K562 (cell line): ENCODE data around the gene PHLPP2. TPM values are rescaled to one million over a fixed set of nuclear protein-coding genes. Genes with fewer than 3 reads are reported as not detected.
A peak's percentile ranks its signal among the peaks of the same experiment; 100 is the strongest.

Experiments
- ATAC-seq: fragments of 200-7000 bp; cut with Tn5 transposase; 3 replicates; pipeline ENCODE4 v1.9.1; 2020; ENCODE audit warnings: moderate library complexity
- BruUV-seq: library from RNA; stranded (reverse); fragments of 400-500 nt; replicated peaks from 2 replicates; lab custom pipeline; 2021; lab: Mats Ljungman, UMichigan
- CTCF ChIA-PET: fragments of 300-600 bp; formaldehyde crosslinking; extraction: SDS; loops from one replicate; lab custom pipeline; 2021; ENCODE audit warnings: low intra/inter-chr PET ratio; lab: Yijun Ruan, JAX
- POLR2A ChIA-PET: fragments of 300-600, 350-650 bp; sonication (Branson Sonifier 250); formaldehyde crosslinking; extraction: SDS; loops from one replicate; lab custom pipeline; 2021; ENCODE audit warnings: antibody characterized with exemption, inconsistent platforms; lab: Yijun Ruan, JAX
- DNase-seq, 4 experiments: peaks; one replicate each; pipeline versions ENCODE4 v3.0.0 to v3.0.0-alpha.2; 2011 to 2018; ENCODE audit warnings: low spot score in 3 of 4, mixed read lengths in 3 of 4; ENCODE audit errors: extremely low read depth in 1 of 4
- FAIRE-seq: peaks from 2 replicates; lab custom pipeline; 2011; peaks lifted over from hg19 to GRCh38; lab: Jason Lieb, UNC
- H2AFZ ChIP-seq: 2 replicates; pipeline ENCODE4 v1.6.0; 2011; ENCODE audit warnings: low read depth, low read length, control low read depth, inconsistent platforms
- H3K27ac ChIP-seq: fragments of 200-600 bp; 3 replicates; pipeline ENCODE4 v1.8.0; 2011; ENCODE audit warnings: low read depth, mild to moderate bottlenecking, control low read depth, inconsistent platforms, low read length, moderate library complexity, mixed read lengths; ENCODE audit errors: extremely low read depth
- H3K27me3 ChIP-seq, 2 experiments: fragments of 300-600 bp in 1 of 2; 2 replicates in 1 of 2; 3 replicates in 1 of 2; pipeline versions ENCODE4 v1.6.0 to v1.8.0; 2011; ENCODE audit warnings: inconsistent platforms in 2 of 2, low read length in 2 of 2, mild to moderate bottlenecking in 1 of 2, mixed read lengths in 1 of 2, moderate library complexity in 1 of 2; ENCODE audit not compliant: control insufficient read depth in 2 of 2, insufficient read depth in 2 of 2
- H3K36me3 ChIP-seq: fragments of 300-600 bp; 3 replicates; pipeline ENCODE4 v1.8.0; 2011; ENCODE audit warnings: mild to moderate bottlenecking, low read length, inconsistent platforms; ENCODE audit not compliant: control insufficient read depth, insufficient read depth
- H3K4me1 ChIP-seq, 2 experiments: fragments of 200-600 bp in 1 of 2; replicated peaks in 1 of 2; 2 replicates in 1 of 2; 3 replicates in 1 of 2; pipeline versions ENCODE4 v1.5.1 to v1.8.0; 2011; ENCODE audit warnings: inconsistent platforms in 2 of 2, low read length in 2 of 2, mild to moderate bottlenecking in 1 of 2, mixed read lengths in 1 of 2, moderate library complexity in 1 of 2; ENCODE audit not compliant: control insufficient read depth in 2 of 2, insufficient read depth in 2 of 2
- H3K4me2 ChIP-seq: 2 replicates; pipeline ENCODE4 v1.6.1; 2011; ENCODE audit warnings: low read length, control low read depth, inconsistent platforms, mixed read lengths; ENCODE audit not compliant: insufficient read depth
- H3K4me3 ChIP-seq: fragments of 200-600 bp; sonication (generic), shearing (Covaris generic); 2 replicates; pipeline ENCODE4 v1.5.1; 2016; ENCODE audit warnings: control low read depth, inconsistent platforms
- H3K79me2 ChIP-seq: fragments of 200-600 bp; 3 replicates; pipeline ENCODE4 v1.8.0; 2011; ENCODE audit warnings: low read length, inconsistent platforms; ENCODE audit not compliant: control insufficient read depth, insufficient read depth
- H3K9ac ChIP-seq, 2 experiments: 2 replicates each; pipeline versions ENCODE4 v1.6.0 to v1.6.1; 2011; ENCODE audit warnings: low read depth in 2 of 2, low read length in 2 of 2, control low read depth in 1 of 2, inconsistent platforms in 1 of 2, mild to moderate bottlenecking in 1 of 2, mixed read lengths in 1 of 2; ENCODE audit not compliant: insufficient read depth in 1 of 2
- H3K9me1 ChIP-seq: one replicate; pipeline ENCODE4 v1.6.0; 2011; ENCODE audit warnings: inconsistent platforms, mild to moderate bottlenecking, low read length, moderate library complexity; ENCODE audit not compliant: control insufficient read depth, insufficient read depth
- H3K9me3 ChIP-seq: replicated peaks from 2 replicates; pipeline ENCODE4 v1.5.1; 2011; ENCODE audit warnings: low read depth, low read length, inconsistent platforms; ENCODE audit not compliant: control insufficient read depth, insufficient read depth
- H4K20me1 ChIP-seq: replicated peaks from 2 replicates; pipeline ENCODE4 v1.6.1; 2011; ENCODE audit warnings: low read length, inconsistent platforms, mixed read lengths; ENCODE audit not compliant: control insufficient read depth, insufficient read depth
- CEBPB ChIP-seq: fragments of 450-650 bp; IDR thresholded peaks from 2 replicates; pipeline ENCODE4 v1.6.1; 2016; ENCODE audit warnings: missing genetic modification characterization, missing compliant biosample characterization
- FOXK2 ChIP-seq, 2 experiments: fragments of 450-650 bp; IDR thresholded peaks in 1 of 2; conservative IDR thresholded peaks in 1 of 2; 2 replicates each; pipeline ENCODE4 v1.6.1; 2016; ENCODE audit warnings: low read depth in 2 of 2, mild to moderate bottlenecking in 1 of 2
- HNRNPL ChIP-seq: fragments of 200-400 bp; formaldehyde crosslinking; IDR thresholded peaks from 2 replicates; pipeline ENCODE4 v1.6.1; 2017; ENCODE audit warnings: low read depth, mild to moderate bottlenecking, low read length
- MTA3 ChIP-seq: fragments of 450-650 bp; formaldehyde crosslinking; IDR thresholded peaks from 2 replicates; pipeline ENCODE4 v1.6.1; 2017; ENCODE audit warnings: mild to moderate bottlenecking, borderline replicate concordance
- NKRF ChIP-seq: fragments of 450-650 bp; IDR thresholded peaks from 2 replicates; pipeline ENCODE4 v1.6.1; 2016; ENCODE audit warnings: borderline replicate concordance
- PHF21A ChIP-seq: fragments of 450-650 bp; IDR thresholded peaks from 2 replicates; pipeline ENCODE4 v1.6.1; 2017; ENCODE audit warnings: low read depth, borderline replicate concordance
- SMARCE1 ChIP-seq: fragments of 450-650 bp; IDR thresholded peaks from 2 replicates; pipeline ENCODE4 v1.7.1; 2016; ENCODE audit warnings: mild to moderate bottlenecking
- TEAD4 ChIP-seq, 2 experiments: sonication (generic) in 1 of 2; formaldehyde crosslinking in 1 of 2; IDR thresholded peaks; 2 replicates each; pipeline versions ENCODE4 v1.6.1 to v1.8.0; 2012 to 2022; ENCODE audit warnings: borderline replicate concordance in 1 of 2, inconsistent platforms in 1 of 2, low read length in 1 of 2, mild to moderate bottlenecking in 1 of 2, missing genetic modification reagents in 1 of 2
- ZNF830 ChIP-seq: fragments of 250-450 bp; sonication (Bioruptor Pico); IDR thresholded peaks from 2 replicates; pipeline ENCODE4 v1.5.0; 2021; ENCODE audit warnings: mild to moderate bottlenecking
- WGBS: fragments of 100-300 bp; shearing (Covaris generic); methylation state at CpG from one replicate; pipeline ENCODE4 v1.1.6; 2016; ENCODE audit warnings: low coverage, mixed read lengths; ENCODE audit not compliant: insufficient coverage; ENCODE audit errors: missing lambda C conversion rate; 5-methylcytosine and 5-hydroxymethylcytosine counted together
- in situ Hi-C: fragments of 300-500 bp; cut with MboI; formaldehyde crosslinking; loops from 4 replicates; pipeline ENCODE4 v1.15.0; 2018; ENCODE audit warnings: inconsistent platforms, mixed read lengths
- intact Hi-C: fragments of 100-400 bp; cut with micrococcal nuclease; formaldehyde crosslinking; loops from 2 replicates; pipeline ENCODE4 v1.14.2; 2022
- polyA plus RNA-seq, 8 experiments: library from polyadenylated mRNA; depleted of rRNA in 4 of 8; stranded (reverse) in 5 of 8; unstranded in 3 of 8; fragments of >200 nt; fragmentation: Nextera tagmentation in 2 of 8; fragmentation: Illumina TruSeq in 1 of 8; extraction: Ambion mirVana in 2 of 8; extraction: Trizol in 1 of 8; gene quantifications; 2 replicates each; pipeline versions ENCODE4 v1.2.1 to v1.2.3, GENCODE V29; 2011 to 2014; ENCODE audit warnings: inconsistent platforms in 1 of 8, missing spikeins in 1 of 8
- total RNA-seq, 7 experiments: library from RNA; depleted of rRNA in 6 of 7; stranded (reverse); fragments of >200 nt in 6 of 7; fragmentation: Illumina TruSeq in 2 of 7; extraction: Trizol in 2 of 7; gene quantifications; 2 replicates each; pipeline versions ENCODE4 v1.2.1 to v1.2.3, GENCODE V29; 2011 to 2021; ENCODE audit warnings: low replicate concordance in 1 of 7
- TF ChIP-seq, protein P1 (sequence below): sonication (generic); formaldehyde crosslinking; IDR thresholded peaks from 2 replicates; pipeline ENCODE4 v1.8.0; 2023; ENCODE audit warnings: missing genetic modification reagents, mild to moderate bottlenecking, borderline replicate concordance
- TF ChIP-seq, protein P2 (sequence below): fragments of 200-800 bp; sonication (Bioruptor generic); IDR thresholded peaks from 2 replicates; pipeline ENCODE4 v1.6.1; 2017; ENCODE audit warnings: missing genetic modification characterization, missing compliant biosample characterization

Gene PHLPP2
- total and polyA plus RNA-seq, 9 of the 15 experiments (the other 6 are each of a cell fraction or from before 2014, with no cell fraction given) = 0.60 to 7.1 (median 2.6) TPM

- in situ Hi-C loops (no loop called here), intact Hi-C loops (no loop called here)
- peak overlapping the region; percentile 57 to 90 for H3K9ac ChIP-seq
- H3K79me2 ChIP-seq = peaks cover 14% of the 10 kb centered on the region; the same call in 2 of the 3 replicates
- WGBS = 0% methylated on average over 28 of the region's 59 CpGs
- FAIRE-seq (peak; percentile 77), DNase-seq (peak; percentile 59 to 70 (median 62)), ATAC-seq (peak; percentile 68)
- no peaks in the 10 kb centered on the region for H3K9me1 ChIP-seq
- no peaks in the 10 kb centered on the region for H3K9me3 ChIP-seq
- peak overlapping the region; percentile 89 for H3K4me2 ChIP-seq
- H2AFZ ChIP-seq = peak overlapping the region; percentile 86
- no peaks in the 10 kb centered on the region for H3K27me3 ChIP-seq
- no peaks in the 10 kb centered on the region; the same call in 2 of the 3 replicates for H3K36me3 ChIP-seq
- peak overlapping the region; percentile 62 for H3K27ac ChIP-seq
- no peaks in the 10 kb centered on the region for H4K20me1 ChIP-seq
- BruUV-seq = no TSS peak
- ChIA-PET POLR2A (interaction anchor here (1.0 kb wide), 2 partner anchors 11 to 45 kb away, joined by 3 to 4 read pairs; no protein-coding TSS in a partner anchor), CTCF (no interaction called here)
- H3K4me1 ChIP-seq = peaks cover 11 to 14% of the 10 kb centered on the region in 2 experiments; a peak in 4 of 5 replicates
- H3K4me3 ChIP-seq = peak overlapping the region; percentile 87
- TF ChIP-seq FOXK2 (conservative IDR thresholded peaks at IDR 0.05 in 1 of 2, IDR thresholded peaks at IDR 0.05 in 1 of 2; ENCODE audit: low read depth in 2 of 2) (peak in 1 of 2 experiments; percentile 23; a peak in 1 of 4 replicates), HNRNPL (0 out of 2 replicates have a peak, but pooled peaks have one; percentile 27), PHF21A (0 out of 2 replicates have a peak, but pooled peaks have one; percentile 25), SMARCE1 (0 out of 2 replicates have a peak, but pooled peaks have one; percentile 43), NKRF (peak; percentile 63), TEAD4 (IDR thresholded peaks at IDR 0.05; ENCODE audit: low read length) (peak; percentile 12; the same call in 1 of the 2 replicates), TEAD4 (CRISPR knock-in tag; IDR thresholded peaks at IDR 0.05; ENCODE audit: borderline replicate concordance) (no peak), ZNF830 (CRISPR knock-in tag) (no peak), MTA3 (0 out of 2 replicates have a peak, but pooled peaks have one; percentile 32), CEBPB (tag) (peak; percentile 57)
- TF ChIP-seq, protein P1, sequence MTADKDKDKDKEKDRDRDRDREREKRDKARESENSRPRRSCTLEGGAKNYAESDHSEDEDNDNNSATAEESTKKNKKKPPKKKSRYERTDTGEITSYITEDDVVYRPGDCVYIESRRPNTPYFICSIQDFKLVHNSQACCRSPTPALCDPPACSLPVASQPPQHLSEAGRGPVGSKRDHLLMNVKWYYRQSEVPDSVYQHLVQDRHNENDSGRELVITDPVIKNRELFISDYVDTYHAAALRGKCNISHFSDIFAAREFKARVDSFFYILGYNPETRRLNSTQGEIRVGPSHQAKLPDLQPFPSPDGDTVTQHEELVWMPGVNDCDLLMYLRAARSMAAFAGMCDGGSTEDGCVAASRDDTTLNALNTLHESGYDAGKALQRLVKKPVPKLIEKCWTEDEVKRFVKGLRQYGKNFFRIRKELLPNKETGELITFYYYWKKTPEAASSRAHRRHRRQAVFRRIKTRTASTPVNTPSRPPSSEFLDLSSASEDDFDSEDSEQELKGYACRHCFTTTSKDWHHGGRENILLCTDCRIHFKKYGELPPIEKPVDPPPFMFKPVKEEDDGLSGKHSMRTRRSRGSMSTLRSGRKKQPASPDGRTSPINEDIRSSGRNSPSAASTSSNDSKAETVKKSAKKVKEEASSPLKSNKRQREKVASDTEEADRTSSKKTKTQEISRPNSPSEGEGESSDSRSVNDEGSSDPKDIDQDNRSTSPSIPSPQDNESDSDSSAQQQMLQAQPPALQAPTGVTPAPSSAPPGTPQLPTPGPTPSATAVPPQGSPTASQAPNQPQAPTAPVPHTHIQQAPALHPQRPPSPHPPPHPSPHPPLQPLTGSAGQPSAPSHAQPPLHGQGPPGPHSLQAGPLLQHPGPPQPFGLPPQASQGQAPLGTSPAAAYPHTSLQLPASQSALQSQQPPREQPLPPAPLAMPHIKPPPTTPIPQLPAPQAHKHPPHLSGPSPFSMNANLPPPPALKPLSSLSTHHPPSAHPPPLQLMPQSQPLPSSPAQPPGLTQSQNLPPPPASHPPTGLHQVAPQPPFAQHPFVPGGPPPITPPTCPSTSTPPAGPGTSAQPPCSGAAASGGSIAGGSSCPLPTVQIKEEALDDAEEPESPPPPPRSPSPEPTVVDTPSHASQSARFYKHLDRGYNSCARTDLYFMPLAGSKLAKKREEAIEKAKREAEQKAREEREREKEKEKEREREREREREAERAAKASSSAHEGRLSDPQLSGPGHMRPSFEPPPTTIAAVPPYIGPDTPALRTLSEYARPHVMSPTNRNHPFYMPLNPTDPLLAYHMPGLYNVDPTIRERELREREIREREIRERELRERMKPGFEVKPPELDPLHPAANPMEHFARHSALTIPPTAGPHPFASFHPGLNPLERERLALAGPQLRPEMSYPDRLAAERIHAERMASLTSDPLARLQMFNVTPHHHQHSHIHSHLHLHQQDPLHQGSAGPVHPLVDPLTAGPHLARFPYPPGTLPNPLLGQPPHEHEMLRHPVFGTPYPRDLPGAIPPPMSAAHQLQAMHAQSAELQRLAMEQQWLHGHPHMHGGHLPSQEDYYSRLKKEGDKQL (CRISPR knock-in tag) = no peak
- TF ChIP-seq, protein P2, sequence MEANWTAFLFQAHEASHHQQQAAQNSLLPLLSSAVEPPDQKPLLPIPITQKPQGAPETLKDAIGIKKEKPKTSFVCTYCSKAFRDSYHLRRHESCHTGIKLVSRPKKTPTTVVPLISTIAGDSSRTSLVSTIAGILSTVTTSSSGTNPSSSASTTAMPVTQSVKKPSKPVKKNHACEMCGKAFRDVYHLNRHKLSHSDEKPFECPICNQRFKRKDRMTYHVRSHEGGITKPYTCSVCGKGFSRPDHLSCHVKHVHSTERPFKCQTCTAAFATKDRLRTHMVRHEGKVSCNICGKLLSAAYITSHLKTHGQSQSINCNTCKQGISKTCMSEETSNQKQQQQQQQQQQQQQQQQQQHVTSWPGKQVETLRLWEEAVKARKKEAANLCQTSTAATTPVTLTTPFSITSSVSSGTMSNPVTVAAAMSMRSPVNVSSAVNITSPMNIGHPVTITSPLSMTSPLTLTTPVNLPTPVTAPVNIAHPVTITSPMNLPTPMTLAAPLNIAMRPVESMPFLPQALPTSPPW (CRISPR knock-in tag) = peak; percentile 56; the same call in 1 of the 2 replicates
Measured at GRCh38 chr16:71722801-71723536, 1.5 kb downstream of the PHLPP2 start.
